Islet of Langerhans (tissue), 1 donor: ENCODE measurements around the gene ELOVL2.

ENCODE experiments used
- FAIRE-seq: peaks from one replicate; lab custom pipeline; 2011; peaks lifted over from hg19 to GRCh38; lab: Jason Lieb, UNC

Gene ELOVL2

GRCh38 chr6:11056871-11057270 is 12.8 kb upstream of the ELOVL2 start:
- no peak for FAIRE-seq

- no peak for FAIRE-seq
Observed at GRCh38 chr6:11055127-11055627, 11.1 kb upstream of the ELOVL2 start.

- no peak for FAIRE-seq
Observed at GRCh38 chr6:11054722-11055121, 10.6 kb upstream of the ELOVL2 start.

- FAIRE-seq = no peak
Observed at GRCh38 chr6:11053307-11053706, 9.2 kb upstream of the ELOVL2 start.

GRCh38 chr6:11050731-11051130 is 6.6 kb upstream of the ELOVL2 start:
- FAIRE-seq = no peak

- no peak for FAIRE-seq
Observed at GRCh38 chr6:11044712-11045167, 635 bp upstream of the ELOVL2 start.

- no peak for FAIRE-seq
Observed at GRCh38 chr6:11043378-11043960, 636 bp downstream of the ELOVL2 start.

- no peak for FAIRE-seq
Observed at GRCh38 chr6:11042750-11043377, 1.2 kb downstream of the ELOVL2 start.

- no peak for FAIRE-seq
Observed at GRCh38 chr6:11042025-11042749, 1.9 kb downstream of the ELOVL2 start.

GRCh38 chr6:11040134-11040533 is 4.0 kb downstream of the ELOVL2 start:
- no peak for FAIRE-seq

GRCh38 chr6:11039040-11039439 is 5.1 kb downstream of the ELOVL2 start:
- no peak for FAIRE-seq

GRCh38 chr6:11036977-11037430 is 7.1 kb downstream of the ELOVL2 start:
- FAIRE-seq = no peak

GRCh38 chr6:11036351-11036740 is 7.8 kb downstream of the ELOVL2 start:
- FAIRE-seq = no peak

- no peak for FAIRE-seq
Observed at GRCh38 chr6:11035616-11036350, 8.3 kb downstream of the ELOVL2 start.

- no peak for FAIRE-seq
Observed at GRCh38 chr6:11033825-11034224, 10.3 kb downstream of the ELOVL2 start.

GRCh38 chr6:11030904-11031303 is 13.2 kb downstream of the ELOVL2 start:
- no peak for FAIRE-seq

GRCh38 chr6:11028959-11029358 is 15.1 kb downstream of the ELOVL2 start:
- no peak for FAIRE-seq

GRCh38 chr6:11027565-11028110 is 16.5 kb downstream of the ELOVL2 start:
- no peak for FAIRE-seq

- no peak for FAIRE-seq
Observed at GRCh38 chr6:11025921-11026635, 18.0 kb downstream of the ELOVL2 start.

GRCh38 chr6:11025130-11025529 is 19.0 kb downstream of the ELOVL2 start:
- FAIRE-seq = no peak

- no peak for FAIRE-seq
Observed at GRCh38 chr6:11023032-11023431, 21.1 kb downstream of the ELOVL2 start.

GRCh38 chr6:11021714-11022113 is 22.4 kb downstream of the ELOVL2 start:
- no peak for FAIRE-seq
